Duodenal mucosa (tissue), 2 donors: ENCODE measurements around the gene SPOP.

Experiments used
- H3K27ac ChIP-seq: one replicate; pipeline ENCODE4 v1.7.0; 2013; ENCODE audit warnings: low read depth, low read length
- H3K27me3 ChIP-seq, 2 donors: one replicate each; pipeline ENCODE4 v1.7.0; 2013; ENCODE audit warnings: low read length in 2 of 2, control low read depth in 1 of 2; ENCODE audit not compliant: insufficient read depth in 2 of 2, control insufficient read depth in 1 of 2
- H3K36me3 ChIP-seq, 2 donors: one replicate each; pipeline ENCODE4 v1.7.0; 2013; ENCODE audit warnings: low read length in 2 of 2, control low read depth in 1 of 2; ENCODE audit not compliant: insufficient read depth in 2 of 2, control insufficient read depth in 1 of 2
- H3K4me1 ChIP-seq, 2 donors: one replicate each; pipeline ENCODE4 v1.7.0; 2013; ENCODE audit warnings: low read length in 2 of 2, control low read depth in 1 of 2; ENCODE audit not compliant: insufficient read depth in 2 of 2, control insufficient read depth in 1 of 2
- H3K4me3 ChIP-seq, 2 donors: one replicate each; pipeline ENCODE4 v1.7.0; 2013; ENCODE audit warnings: low read length in 2 of 2, low read depth in 1 of 2
- H3K9ac ChIP-seq, 2 donors: one replicate each; pipeline ENCODE4 v1.7.0; 2013; ENCODE audit warnings: low read length in 2 of 2, low read depth in 1 of 2
- H3K9me3 ChIP-seq, 2 donors: one replicate each; pipeline ENCODE4 v1.7.0; 2013; ENCODE audit warnings: low read length in 2 of 2, control low read depth in 1 of 2; ENCODE audit not compliant: control insufficient read depth in 1 of 2

The SPOP gene

DNA sequence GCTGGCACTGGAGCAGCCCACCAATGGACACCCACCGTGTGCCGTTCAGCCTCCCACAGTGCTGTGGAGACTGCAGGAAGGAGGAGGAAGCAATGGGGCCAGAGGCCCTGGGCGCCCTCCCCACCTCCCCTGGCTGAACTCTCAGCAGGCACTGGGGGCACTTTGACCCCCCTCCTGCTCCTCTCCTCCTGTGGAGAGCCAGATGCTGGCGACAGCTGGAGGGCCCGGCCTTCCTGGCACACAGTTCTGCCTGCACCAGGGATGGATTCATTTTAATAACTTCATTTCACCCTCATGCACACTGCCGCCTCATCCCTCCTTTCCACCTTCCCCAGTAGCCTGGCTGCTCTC, 96.3 kb downstream of the SPOP start:
- H3K4me3 ChIP-seq, result no peak overlapping the region

DNA sequence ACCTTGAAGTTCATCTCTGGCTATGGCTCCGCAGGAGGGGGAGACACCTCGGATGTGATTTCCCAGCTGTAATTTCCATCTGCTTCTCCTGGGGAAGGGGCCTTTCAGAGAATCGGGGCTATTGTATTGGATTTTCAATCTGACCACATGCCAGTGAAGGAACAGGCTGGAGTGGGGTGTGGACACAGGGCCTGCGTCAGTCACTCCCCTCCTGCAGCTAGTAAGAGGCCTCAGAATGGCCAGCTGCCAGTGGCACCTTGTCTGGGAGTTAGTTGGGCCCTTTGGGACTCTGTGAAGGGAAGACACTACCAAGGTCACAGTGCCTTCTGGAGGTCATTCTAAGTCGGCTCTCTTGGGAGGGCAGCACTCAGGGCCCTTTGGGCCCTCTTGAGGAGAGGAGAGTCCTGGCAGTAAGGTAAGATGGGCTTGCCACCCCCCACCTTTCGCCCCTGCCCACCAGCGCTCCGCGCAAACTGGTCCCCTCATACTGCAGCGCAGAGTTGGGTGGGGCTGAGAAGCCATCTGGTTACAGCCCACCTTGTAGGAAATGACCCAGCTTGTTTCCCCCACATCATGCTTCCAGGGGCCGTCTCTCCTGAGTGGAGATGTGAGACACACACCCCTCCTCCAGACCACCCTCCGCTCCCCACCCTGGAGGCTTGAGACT, 96.8 kb downstream of the SPOP start:
- no peak overlapping the region for H3K4me3 ChIP-seq
- no peak overlapping the region for H3K27ac ChIP-seq
- H3K9me3 ChIP-seq, result no peaks in the 10 kb centered on the region
- H3K4me1 ChIP-seq, result peaks cover 3 to 11% of the 10 kb centered on the region in 2 donors
- no peaks in the 10 kb centered on the region for H3K36me3 ChIP-seq
- peaks cover 18 to 20% of the 10 kb centered on the region in 2 donors for H3K27me3 ChIP-seq
- no peak overlapping the region for H3K9ac ChIP-seq

More for the DNA sequence above, 96.3 kb downstream of the SPOP start:
- Histone ChIP-seq H3K9ac (no peak overlapping the region), H3K27ac (no peak overlapping the region), H3K36me3 (no peaks in the 10 kb centered on the region), H3K9me3 (no peaks in the 10 kb centered on the region), H3K4me1 (peaks cover 0 to 7% of the 10 kb centered on the region in 2 donors), H3K27me3 (peaks cover 15 to 17% of the 10 kb centered on the region in 2 donors)

GRCh38 chr17:49580055-49580721, 97.7 kb downstream of the SPOP start:
- H3K4me1 ChIP-seq, result peaks cover 5 to 13% of the 10 kb centered on the region in 2 donors
- no peaks in the 10 kb centered on the region for H3K36me3 ChIP-seq
- no peak overlapping the region for H3K4me3 ChIP-seq
- H3K27me3 ChIP-seq, result peaks cover 20 to 27% of the 10 kb centered on the region in 2 donors
- H3K9me3 ChIP-seq, result no peaks in the 10 kb centered on the region
- H3K9ac ChIP-seq, result no peak overlapping the region
- no peak overlapping the region for H3K27ac ChIP-seq

GRCh38 chr17:49579522-49579921, 98.4 kb downstream of the SPOP start:
- no peaks in the 10 kb centered on the region for H3K36me3 ChIP-seq
- no peak overlapping the region for H3K27ac ChIP-seq
- H3K9ac ChIP-seq, result no peak overlapping the region
- H3K4me3 ChIP-seq, result no peak overlapping the region
- H3K4me1 ChIP-seq, result peaks cover 5 to 13% of the 10 kb centered on the region in 2 donors
- H3K9me3 ChIP-seq, result no peaks in the 10 kb centered on the region
- peaks cover 26 to 33% of the 10 kb centered on the region in 2 donors for H3K27me3 ChIP-seq

- no peak overlapping the region for H3K27ac ChIP-seq
- no peak overlapping the region for H3K4me3 ChIP-seq
- peaks cover 30 to 36% of the 10 kb centered on the region in 2 donors for H3K27me3 ChIP-seq
- H3K9me3 ChIP-seq, result no peaks in the 10 kb centered on the region
- no peak overlapping the region for H3K9ac ChIP-seq
- H3K4me1 ChIP-seq, result peaks cover 5 to 13% of the 10 kb centered on the region in 2 donors
- no peaks in the 10 kb centered on the region for H3K36me3 ChIP-seq
These were observed 98.9 kb downstream of the SPOP start for GRCh38 chr17:49578952-49579500.

- H3K27ac ChIP-seq, result no peak overlapping the region
- H3K4me1 ChIP-seq, result peaks cover 5 to 13% of the 10 kb centered on the region in 2 donors
- no peaks in the 10 kb centered on the region for H3K9me3 ChIP-seq
- peaks cover 36 to 40% of the 10 kb centered on the region in 2 donors for H3K27me3 ChIP-seq
- H3K4me3 ChIP-seq, result no peak overlapping the region
- H3K36me3 ChIP-seq, result no peaks in the 10 kb centered on the region
- H3K9ac ChIP-seq, result no peak overlapping the region
These were observed 99.5 kb downstream of the SPOP start for GRCh38 chr17:49578414-49578813.

DNA sequence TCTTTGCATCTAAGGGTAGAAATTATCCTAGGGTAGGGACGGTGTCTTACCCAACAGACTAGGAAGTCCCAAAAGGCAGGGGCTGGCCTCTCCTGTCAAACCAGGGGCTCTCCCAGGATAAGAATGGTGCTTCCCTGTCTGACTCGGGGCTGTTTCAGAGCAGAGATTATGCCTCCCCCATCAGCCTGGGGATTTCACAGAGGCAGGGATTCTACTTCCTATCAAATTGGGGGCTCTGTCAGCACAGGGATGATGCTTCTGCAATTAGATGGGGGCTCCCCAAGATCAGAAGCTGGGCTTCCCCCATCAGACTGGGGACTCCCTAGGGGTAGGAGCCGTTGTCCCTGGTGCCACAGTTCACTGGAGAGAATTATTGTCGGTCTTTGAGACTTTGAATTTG, 99.9 kb downstream of the SPOP start:
- peaks cover 36 to 40% of the 10 kb centered on the region in 2 donors for H3K27me3 ChIP-seq
- H3K27ac ChIP-seq, result no peak overlapping the region
- no peaks in the 10 kb centered on the region for H3K9me3 ChIP-seq
- H3K4me1 ChIP-seq, result peaks cover 5 to 13% of the 10 kb centered on the region in 2 donors
- no peak overlapping the region for H3K4me3 ChIP-seq
- H3K9ac ChIP-seq, result no peak overlapping the region
- H3K36me3 ChIP-seq, result no peaks in the 10 kb centered on the region

- H3K4me3 ChIP-seq, result no peak overlapping the region
- H3K27me3 ChIP-seq, result peaks cover 36 to 40% of the 10 kb centered on the region in 2 donors
- no peaks in the 10 kb centered on the region for H3K9me3 ChIP-seq
- H3K4me1 ChIP-seq, result peaks cover 5 to 13% of the 10 kb centered on the region in 2 donors
- H3K27ac ChIP-seq, result no peak overlapping the region
- no peaks in the 10 kb centered on the region for H3K36me3 ChIP-seq
- H3K9ac ChIP-seq, result no peak overlapping the region
These were observed 100.3 kb downstream of the SPOP start for GRCh38 chr17:49577650-49577934.

DNA sequence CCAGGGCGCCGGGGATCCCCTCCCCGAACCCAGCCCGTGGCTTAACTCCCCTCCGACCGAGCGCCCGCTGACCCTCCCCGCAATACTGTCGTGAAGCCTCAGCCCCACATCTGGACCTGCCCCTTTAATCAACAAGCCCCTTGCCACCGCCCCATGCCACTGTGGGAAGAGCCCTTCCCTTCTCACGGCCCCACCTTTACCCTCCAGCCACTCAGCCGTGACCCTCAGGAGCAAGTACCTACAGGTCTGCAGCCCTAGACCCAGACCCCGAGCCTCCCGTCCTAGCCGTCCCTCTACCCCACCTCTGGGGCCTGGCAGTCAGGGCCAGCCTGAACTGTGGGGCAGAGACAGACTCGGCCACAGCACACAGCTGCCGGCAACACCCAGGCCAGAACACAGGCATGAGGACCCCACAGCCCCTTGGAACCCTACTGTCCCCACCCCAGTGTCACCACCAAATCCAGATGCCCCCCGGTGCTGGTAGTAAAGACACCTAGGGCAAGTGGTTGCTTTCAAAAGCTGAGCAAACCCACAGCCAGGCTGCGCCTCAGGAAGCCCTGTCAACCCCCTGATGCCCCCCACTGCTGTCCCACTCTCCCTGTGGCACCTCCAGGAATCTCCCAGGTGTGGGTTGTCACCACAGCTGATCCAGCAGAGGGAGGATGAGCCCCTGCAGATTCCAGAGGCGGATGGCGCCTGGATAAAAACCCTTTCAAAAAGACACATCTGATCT, 100.8 kb downstream of the SPOP start:
- peaks cover 40 to 41% of the 10 kb centered on the region in 2 donors for H3K27me3 ChIP-seq
- no peak overlapping the region for H3K9ac ChIP-seq
- H3K36me3 ChIP-seq, result no peaks in the 10 kb centered on the region
- H3K4me1 ChIP-seq, result peaks cover 5 to 13% of the 10 kb centered on the region in 2 donors
- peak overlapping the region in 1 of 2 donors; percentile 70 for H3K4me3 ChIP-seq
- H3K27ac ChIP-seq, result no peak overlapping the region
- H3K9me3 ChIP-seq, result no peaks in the 10 kb centered on the region
